Measurements from ENCODE around the gene ETV6.

ETV6 gene

GRCh38 chr12:11655842-11656241 is 6.4 kb downstream of the ETV6 start:
- Histone ChIP-seq H3K4me1 (ENCODE audit: control insufficient read depth, insufficient read depth, low read length) (peaks cover 48% of the 10 kb centered on the region), H3K36me3 (ENCODE audit: control insufficient read depth, insufficient read depth, low read length) (no peaks in the 10 kb centered on the region), H3K4me3 (ENCODE audit: low read depth, low read length) (no peak overlapping the region), H3K9me3 (ENCODE audit: control insufficient read depth, insufficient read depth, low read depth, low read length) (no peaks in the 10 kb centered on the region), H3K27me3 (ENCODE audit: control insufficient read depth, insufficient read depth, low read length) (no peaks in the 10 kb centered on the region), H3K9ac (ENCODE audit: low read length) (no peak overlapping the region), H3K27ac (ENCODE audit: low read depth, low read length) (no peak overlapping the region)

- Histone ChIP-seq H3K27ac (ENCODE audit: low read depth, low read length) (no peak overlapping the region), H3K36me3 (ENCODE audit: control insufficient read depth, insufficient read depth, low read length) (no peaks in the 10 kb centered on the region), H3K9ac (ENCODE audit: low read length) (no peak overlapping the region), H3K4me1 (ENCODE audit: control insufficient read depth, insufficient read depth, low read length) (peaks cover 43% of the 10 kb centered on the region), H3K4me3 (ENCODE audit: low read depth, low read length) (no peak overlapping the region), H3K27me3 (ENCODE audit: control insufficient read depth, insufficient read depth, low read length) (no peaks in the 10 kb centered on the region), H3K9me3 (ENCODE audit: control insufficient read depth, insufficient read depth, low read depth, low read length) (no peaks in the 10 kb centered on the region)
Measured at GRCh38 chr12:11656550-11656949, 7.1 kb downstream of the ETV6 start.

GRCh38 chr12:11657511-11657910 is 8.0 kb downstream of the ETV6 start:
- H3K36me3 ChIP-seq (ENCODE audit: control insufficient read depth, insufficient read depth, low read length): no peaks in the 10 kb centered on the region
- no peak overlapping the region for H3K9ac ChIP-seq (ENCODE audit: low read length)
- no peak overlapping the region for H3K27ac ChIP-seq (ENCODE audit: low read depth, low read length)
- H3K9me3 ChIP-seq (ENCODE audit: control insufficient read depth, insufficient read depth, low read depth, low read length): no peaks in the 10 kb centered on the region
- H3K27me3 ChIP-seq (ENCODE audit: control insufficient read depth, insufficient read depth, low read length): no peaks in the 10 kb centered on the region
- H3K4me1 ChIP-seq (ENCODE audit: control insufficient read depth, insufficient read depth, low read length): peaks cover 33% of the 10 kb centered on the region
- H3K4me3 ChIP-seq (ENCODE audit: low read depth, low read length): no peak overlapping the region

- Histone ChIP-seq H3K27me3 (ENCODE audit: control insufficient read depth, insufficient read depth, low read length) (no peaks in the 10 kb centered on the region), H3K4me3 (ENCODE audit: low read depth, low read length) (no peak overlapping the region), H3K27ac (ENCODE audit: low read depth, low read length) (no peak overlapping the region), H3K4me1 (ENCODE audit: control insufficient read depth, insufficient read depth, low read length) (peaks cover 22% of the 10 kb centered on the region), H3K36me3 (ENCODE audit: control insufficient read depth, insufficient read depth, low read length) (no peaks in the 10 kb centered on the region), H3K9ac (ENCODE audit: low read length) (no peak overlapping the region), H3K9me3 (ENCODE audit: control insufficient read depth, insufficient read depth, low read depth, low read length) (no peaks in the 10 kb centered on the region)
Measured at GRCh38 chr12:11658791-11659190, 9.3 kb downstream of the ETV6 start.

GRCh38 chr12:11660624-11661023 is 11.2 kb downstream of the ETV6 start:
- H3K27me3 ChIP-seq (ENCODE audit: control insufficient read depth, insufficient read depth, low read length): no peaks in the 10 kb centered on the region
- H3K27ac ChIP-seq (ENCODE audit: low read depth, low read length): no peak overlapping the region
- no peaks in the 10 kb centered on the region for H3K36me3 ChIP-seq (ENCODE audit: control insufficient read depth, insufficient read depth, low read length)
- H3K9me3 ChIP-seq (ENCODE audit: control insufficient read depth, insufficient read depth, low read depth, low read length): no peaks in the 10 kb centered on the region
- H3K4me3 ChIP-seq (ENCODE audit: low read depth, low read length): no peak overlapping the region
- peaks cover 22% of the 10 kb centered on the region for H3K4me1 ChIP-seq (ENCODE audit: control insufficient read depth, insufficient read depth, low read length)
- no peak overlapping the region for H3K9ac ChIP-seq (ENCODE audit: low read length)

GRCh38 chr12:11661491-11662089 is 12.1 kb downstream of the ETV6 start:
- no peak overlapping the region for H3K4me3 ChIP-seq (ENCODE audit: low read depth, low read length)
- no peak overlapping the region for H3K27ac ChIP-seq (ENCODE audit: low read depth, low read length)
- peaks cover 24% of the 10 kb centered on the region for H3K4me1 ChIP-seq (ENCODE audit: control insufficient read depth, insufficient read depth, low read length)
- no peaks in the 10 kb centered on the region for H3K27me3 ChIP-seq (ENCODE audit: control insufficient read depth, insufficient read depth, low read length)
- no peaks in the 10 kb centered on the region for H3K9me3 ChIP-seq (ENCODE audit: control insufficient read depth, insufficient read depth, low read depth, low read length)
- H3K9ac ChIP-seq (ENCODE audit: low read length): no peak overlapping the region
- H3K36me3 ChIP-seq (ENCODE audit: control insufficient read depth, insufficient read depth, low read length): no peaks in the 10 kb centered on the region

- Histone ChIP-seq H3K27ac (ENCODE audit: low read depth, low read length) (no peak overlapping the region), H3K9me3 (ENCODE audit: control insufficient read depth, insufficient read depth, low read depth, low read length) (no peaks in the 10 kb centered on the region), H3K4me3 (ENCODE audit: low read depth, low read length) (no peak overlapping the region), H3K4me1 (ENCODE audit: control insufficient read depth, insufficient read depth, low read length) (peaks cover 21% of the 10 kb centered on the region), H3K27me3 (ENCODE audit: control insufficient read depth, insufficient read depth, low read length) (no peaks in the 10 kb centered on the region), H3K36me3 (ENCODE audit: control insufficient read depth, insufficient read depth, low read length) (no peaks in the 10 kb centered on the region), H3K9ac (ENCODE audit: low read length) (no peak overlapping the region)
Measured at GRCh38 chr12:11662369-11662768, 12.9 kb downstream of the ETV6 start.

- no peaks in the 10 kb centered on the region for H3K9me3 ChIP-seq (ENCODE audit: control insufficient read depth, insufficient read depth, low read depth, low read length)
- H3K4me1 ChIP-seq (ENCODE audit: control insufficient read depth, insufficient read depth, low read length): peaks cover 14% of the 10 kb centered on the region
- no peak overlapping the region for H3K27ac ChIP-seq (ENCODE audit: low read depth, low read length)
- H3K9ac ChIP-seq (ENCODE audit: low read length): no peak overlapping the region
- H3K27me3 ChIP-seq (ENCODE audit: control insufficient read depth, insufficient read depth, low read length): no peaks in the 10 kb centered on the region
- H3K4me3 ChIP-seq (ENCODE audit: low read depth, low read length): no peak overlapping the region
- no peaks in the 10 kb centered on the region for H3K36me3 ChIP-seq (ENCODE audit: control insufficient read depth, insufficient read depth, low read length)
Measured at GRCh38 chr12:11663130-11663529, 13.7 kb downstream of the ETV6 start.

- Histone ChIP-seq H3K4me1 (ENCODE audit: control insufficient read depth, insufficient read depth, low read length) (peaks cover 21% of the 10 kb centered on the region), H3K27me3 (ENCODE audit: control insufficient read depth, insufficient read depth, low read length) (no peaks in the 10 kb centered on the region), H3K4me3 (ENCODE audit: low read depth, low read length) (no peak overlapping the region), H3K9ac (ENCODE audit: low read length) (no peak overlapping the region), H3K27ac (ENCODE audit: low read depth, low read length) (no peak overlapping the region), H3K9me3 (ENCODE audit: control insufficient read depth, insufficient read depth, low read depth, low read length) (no peaks in the 10 kb centered on the region), H3K36me3 (ENCODE audit: control insufficient read depth, insufficient read depth, low read length) (no peaks in the 10 kb centered on the region)
Measured at GRCh38 chr12:11664101-11664500, 14.6 kb downstream of the ETV6 start.

GRCh38 chr12:11666131-11667050 is 16.9 kb downstream of the ETV6 start:
- H3K4me3 ChIP-seq (ENCODE audit: low read depth, low read length): no peak overlapping the region

GRCh38 chr12:11667171-11667570 is 17.7 kb downstream of the ETV6 start:
- H3K9ac ChIP-seq (ENCODE audit: low read length): no peak overlapping the region
- H3K4me3 ChIP-seq (ENCODE audit: low read depth, low read length): no peak overlapping the region
- H3K4me1 ChIP-seq (ENCODE audit: control insufficient read depth, insufficient read depth, low read length): peaks cover 22% of the 10 kb centered on the region
- H3K36me3 ChIP-seq (ENCODE audit: control insufficient read depth, insufficient read depth, low read length): no peaks in the 10 kb centered on the region
- H3K27me3 ChIP-seq (ENCODE audit: control insufficient read depth, insufficient read depth, low read length): no peaks in the 10 kb centered on the region
- no peaks in the 10 kb centered on the region for H3K9me3 ChIP-seq (ENCODE audit: control insufficient read depth, insufficient read depth, low read depth, low read length)
- H3K27ac ChIP-seq (ENCODE audit: low read depth, low read length): no peak overlapping the region

More at GRCh38 chr12:11666131-11667050, 16.9 kb downstream of the ETV6 start:
- Histone ChIP-seq H3K9ac (ENCODE audit: low read length) (no peak overlapping the region), H3K36me3 (ENCODE audit: control insufficient read depth, insufficient read depth, low read length) (no peaks in the 10 kb centered on the region), H3K27ac (ENCODE audit: low read depth, low read length) (no peak overlapping the region), H3K27me3 (ENCODE audit: control insufficient read depth, insufficient read depth, low read length) (no peaks in the 10 kb centered on the region), H3K9me3 (ENCODE audit: control insufficient read depth, insufficient read depth, low read depth, low read length) (no peaks in the 10 kb centered on the region), H3K4me1 (ENCODE audit: control insufficient read depth, insufficient read depth, low read length) (peaks cover 20% of the 10 kb centered on the region)

Data from HUES6 (cell line).